ENCODE results near the gene FBLN1.

GRCh38 chr22:45455621-45456020 lies 47.1 kb upstream of the FBLN1 start:
- TF ChIP-seq CTCF (IDR thresholded peaks at IDR 0.05; ENCODE audit: insufficient read depth, low read length, poor library complexity, severe bottlenecking) (no peak), EZH2phosphoT487 (conservative IDR thresholded peaks at IDR 0.05; ENCODE audit: low read length) (no peak)
